HG03097 (cell line): ENCODE results near the gene TROAP.
"Not testable (repeated sequence)": the region's sequence is repeated elsewhere in the genome, so short reads cannot be mapped to it uniquely, and the experiment has no call there.

Experiments
- ATAC-seq: cut with Tn5 transposase; IDR thresholded peaks from one replicate; pipeline ENCODE4 v1.9.1; 2021; ENCODE audit not compliant: unreplicated experiment, low FRiP score

Gene TROAP

DNA sequence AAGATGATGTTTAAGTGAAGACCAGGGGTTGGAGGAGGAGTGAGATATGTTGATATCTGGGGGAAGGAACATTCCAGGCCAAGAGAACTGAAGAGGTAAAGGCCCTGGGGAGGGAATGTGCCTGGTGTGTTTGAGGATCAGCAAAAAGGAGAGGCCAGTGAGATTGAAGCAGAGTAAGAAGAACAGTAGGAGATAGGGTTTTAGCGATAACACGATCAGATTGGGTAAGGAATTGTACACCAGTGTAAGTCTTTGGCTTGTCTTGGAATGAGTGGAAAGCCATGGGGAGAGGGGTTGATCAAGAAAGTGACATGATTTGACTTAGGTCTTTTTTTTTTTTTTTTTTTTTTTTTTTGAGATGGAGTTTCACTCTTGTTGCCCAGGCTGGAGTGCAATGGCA lies 4.8 kb downstream of the TROAP start:
- ATAC-seq = no peak

DNA sequence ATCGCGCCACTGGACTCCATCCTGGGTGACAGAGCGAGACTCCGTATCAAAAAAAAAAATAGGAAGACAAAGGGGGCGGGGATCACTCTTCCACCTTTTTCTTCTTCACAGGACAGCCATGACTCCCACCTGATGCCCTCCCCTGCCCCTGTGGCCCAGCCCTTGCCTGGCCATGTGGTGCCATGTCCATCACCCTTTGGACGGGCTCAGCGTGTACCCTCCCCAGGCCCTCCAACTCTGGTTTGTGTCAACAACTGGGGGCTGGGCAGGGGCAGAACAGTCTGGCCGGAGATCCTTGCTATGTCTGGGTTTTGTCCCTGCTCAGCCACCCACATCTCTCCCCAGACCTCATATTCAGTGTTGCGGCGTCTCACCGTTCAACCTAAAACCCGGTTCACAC lies 5.8 kb downstream of the TROAP start:
- no peak for ATAC-seq

DNA sequence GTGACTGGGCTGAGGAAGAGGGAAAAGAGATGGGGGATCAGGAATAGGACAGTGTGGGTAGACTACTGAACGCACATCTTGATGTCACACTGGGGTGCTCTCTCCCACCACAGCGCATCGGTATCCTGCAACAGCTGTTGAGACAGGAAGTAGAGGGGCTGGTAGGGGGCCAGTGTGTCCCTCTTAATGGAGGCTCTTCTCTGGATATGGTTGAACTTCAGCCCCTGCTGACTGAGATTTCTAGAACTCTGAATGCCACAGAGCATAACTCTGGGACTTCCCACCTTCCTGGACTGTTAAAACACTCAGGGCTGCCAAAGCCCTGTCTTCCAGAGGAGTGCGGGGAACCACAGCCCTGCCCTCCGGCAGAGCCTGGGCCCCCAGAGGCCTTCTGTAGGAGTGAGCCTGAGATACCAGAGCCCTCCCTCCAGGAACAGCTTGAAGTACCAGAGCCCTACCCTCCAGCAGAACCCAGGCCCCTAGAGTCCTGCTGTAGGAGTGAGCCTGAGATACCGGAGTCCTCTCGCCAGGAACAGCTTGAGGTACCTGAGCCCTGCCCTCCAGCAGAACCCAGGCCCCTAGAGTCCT lies 7.1 kb downstream of the TROAP start:
- ATAC-seq = no peak

DNA sequence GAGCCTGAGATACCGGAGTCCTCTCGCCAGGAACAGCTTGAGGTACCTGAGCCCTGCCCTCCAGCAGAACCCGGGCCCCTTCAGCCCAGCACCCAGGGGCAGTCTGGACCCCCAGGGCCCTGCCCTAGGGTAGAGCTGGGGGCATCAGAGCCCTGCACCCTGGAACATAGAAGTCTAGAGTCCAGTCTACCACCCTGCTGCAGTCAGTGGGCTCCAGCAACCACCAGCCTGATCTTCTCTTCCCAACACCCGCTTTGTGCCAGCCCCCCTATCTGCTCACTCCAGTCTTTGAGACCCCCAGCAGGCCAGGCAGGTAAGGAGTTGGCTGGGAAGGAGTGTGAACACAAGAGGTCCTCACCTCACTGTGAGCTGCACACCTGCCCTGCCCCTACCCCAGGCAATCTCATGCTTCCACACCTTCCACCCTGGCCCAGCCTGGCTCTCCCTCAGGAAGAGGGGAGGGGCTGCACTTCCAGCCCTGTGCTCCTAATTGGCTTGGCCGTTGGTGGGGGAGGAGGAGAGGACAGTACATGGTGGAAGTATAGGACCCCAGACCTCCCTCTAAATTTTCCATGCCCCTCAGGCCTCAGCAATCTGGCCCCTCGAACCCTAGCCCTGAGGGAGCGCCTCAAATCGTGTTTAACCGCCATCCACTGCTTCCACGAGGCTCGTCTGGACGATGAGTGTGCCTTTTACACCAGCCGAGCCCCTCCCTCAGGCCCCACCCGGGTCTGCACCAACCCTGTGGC lies 7.8 kb downstream of the TROAP start:
- no peak for ATAC-seq

DNA sequence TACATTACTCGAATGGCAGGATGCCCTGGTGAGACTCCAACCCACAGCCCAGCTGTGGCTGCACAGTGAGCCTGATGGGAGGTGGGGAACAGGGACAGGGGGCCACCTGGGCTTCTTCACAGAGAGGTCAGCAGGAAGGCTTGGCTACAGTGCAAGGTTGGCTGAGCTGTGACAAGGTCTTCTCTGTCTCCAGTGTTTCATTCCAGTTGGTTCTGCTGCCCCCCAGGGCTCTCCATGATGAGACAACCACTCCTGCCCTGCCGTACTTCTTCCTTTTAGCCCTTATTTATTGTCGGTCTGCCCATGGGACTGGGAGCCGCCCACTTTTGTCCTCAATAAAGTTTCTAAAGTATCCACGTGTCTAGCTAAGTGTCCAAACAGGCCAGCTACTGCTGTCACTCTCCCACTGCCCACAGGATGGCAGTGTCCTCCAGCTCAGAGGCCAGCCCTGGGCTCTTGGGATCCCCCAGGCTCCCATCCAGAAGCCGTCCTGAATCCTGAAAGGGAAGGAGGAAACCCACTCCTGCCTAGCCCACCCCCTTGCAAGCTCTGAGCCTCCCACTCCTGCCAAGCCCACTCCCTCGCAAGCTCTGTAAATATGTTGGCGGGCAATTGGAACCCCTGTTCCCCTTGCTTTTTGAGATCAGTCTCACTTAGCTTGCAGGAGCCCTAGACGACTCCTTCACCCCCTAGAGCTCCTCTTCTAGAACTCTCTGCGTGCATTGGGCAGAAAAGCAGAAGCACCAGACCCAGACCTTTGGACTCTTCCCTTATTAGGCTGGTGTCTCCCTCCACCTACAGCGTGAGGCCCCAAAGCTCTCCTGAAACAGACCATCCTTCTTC lies 8.5 kb downstream of the TROAP start:
- no peak for ATAC-seq

DNA sequence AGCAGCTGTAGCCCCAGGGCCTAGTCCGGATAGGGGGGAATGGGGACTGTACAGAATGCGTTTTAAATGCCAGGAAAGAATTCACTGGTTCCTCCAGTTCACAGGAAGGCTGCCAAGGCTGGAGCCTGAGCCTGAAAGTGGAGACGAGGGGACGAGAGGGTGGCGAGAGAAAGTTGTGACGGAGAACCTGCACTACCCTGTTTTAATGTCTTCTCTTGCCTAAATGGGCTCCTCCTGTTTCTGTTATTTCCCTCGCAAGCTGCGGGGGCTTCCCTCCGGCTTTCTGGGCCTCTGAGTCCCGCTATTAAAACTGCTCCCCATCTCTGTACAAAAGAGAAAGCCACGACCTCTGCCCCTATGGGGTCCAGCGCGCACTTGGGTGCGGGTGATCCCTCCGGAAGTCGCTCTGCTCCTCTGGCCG lies 9.4 kb downstream of the TROAP start:
- no peak for ATAC-seq

DNA sequence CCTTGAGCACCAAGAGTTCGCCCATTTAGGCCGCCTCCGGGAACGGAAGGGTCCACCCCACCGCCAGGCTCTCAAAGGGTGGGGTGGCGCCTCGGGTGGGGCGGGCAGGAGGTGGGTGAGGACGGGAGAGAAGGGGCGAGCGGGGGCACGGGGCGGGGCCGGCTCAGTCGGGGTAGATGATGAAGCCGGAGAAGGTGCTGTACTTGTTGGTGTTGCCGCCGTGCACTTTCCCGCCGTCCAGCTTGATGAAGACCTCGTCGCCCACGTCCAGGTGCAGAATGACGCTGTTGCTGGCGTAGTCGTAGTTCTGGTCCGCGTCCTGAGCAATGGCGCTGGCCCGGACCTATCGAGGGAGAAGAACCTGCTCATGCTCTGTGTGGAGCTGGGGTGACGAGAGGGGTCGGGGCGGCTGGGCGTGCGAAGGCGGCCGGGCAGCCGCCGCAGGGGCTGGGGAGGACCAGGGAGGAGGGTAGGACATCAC lies 9.9 kb downstream of the TROAP start:
- no peak for ATAC-seq

DNA sequence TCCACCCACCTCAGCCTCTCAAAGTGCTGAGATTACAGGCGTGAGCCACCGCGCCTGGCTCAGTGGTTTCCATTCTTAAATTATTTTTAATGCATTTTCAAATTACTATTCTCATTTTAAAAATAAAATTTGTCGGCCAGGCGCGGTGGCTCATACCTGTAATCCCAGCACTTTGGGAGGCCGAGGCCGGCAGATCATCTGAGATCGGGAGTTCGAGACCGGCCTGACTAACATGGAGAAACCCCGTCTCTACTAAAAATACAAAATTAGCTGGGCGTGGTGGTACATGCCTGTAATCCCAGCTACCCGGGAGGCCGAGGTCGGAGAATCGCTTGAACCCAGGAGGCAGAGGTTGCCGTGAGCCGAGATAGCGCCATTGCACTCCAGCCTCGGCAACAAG lies 10.7 kb downstream of the TROAP start:
- ATAC-seq = not testable (repeated sequence)

DNA sequence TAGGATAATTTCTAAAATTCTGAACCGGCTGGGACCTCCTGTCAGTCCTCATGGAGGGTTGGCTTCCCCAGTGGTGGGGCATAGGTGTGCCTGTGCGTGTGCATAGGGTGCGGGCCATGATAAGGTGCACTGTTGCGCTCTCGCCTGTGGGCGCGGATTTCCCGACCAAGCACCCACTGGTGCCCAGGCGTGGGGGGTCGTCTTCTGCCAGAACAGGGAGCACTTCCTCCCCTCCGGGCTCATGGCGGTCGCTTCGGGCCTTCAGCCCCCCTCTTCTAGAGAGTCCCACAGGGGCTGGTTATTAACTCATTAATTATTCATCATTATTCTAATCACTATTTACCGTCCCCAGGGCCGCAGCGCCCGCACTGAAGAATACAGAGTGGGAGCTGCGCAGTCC lies 11.2 kb downstream of the TROAP start:
- no peak for ATAC-seq

DNA sequence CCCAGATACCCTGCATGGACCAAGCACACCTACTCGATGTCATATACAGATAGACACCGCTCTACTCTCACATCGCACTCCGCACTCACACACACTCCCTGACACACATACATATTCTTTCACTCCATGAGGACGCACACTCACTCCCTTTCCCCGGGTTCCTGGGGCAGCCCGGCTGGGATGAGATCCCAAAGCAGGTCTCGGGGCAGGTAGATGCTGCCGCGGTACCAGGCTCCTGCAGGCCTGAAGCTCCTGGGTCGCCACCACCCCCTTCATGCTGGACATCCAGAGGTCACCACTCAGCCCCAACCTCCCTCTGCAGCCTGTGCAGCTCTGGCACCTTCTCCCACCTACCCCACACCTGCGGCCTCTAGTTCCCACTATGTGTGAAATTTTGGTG lies 11.6 kb downstream of the TROAP start:
- ATAC-seq = no peak

DNA sequence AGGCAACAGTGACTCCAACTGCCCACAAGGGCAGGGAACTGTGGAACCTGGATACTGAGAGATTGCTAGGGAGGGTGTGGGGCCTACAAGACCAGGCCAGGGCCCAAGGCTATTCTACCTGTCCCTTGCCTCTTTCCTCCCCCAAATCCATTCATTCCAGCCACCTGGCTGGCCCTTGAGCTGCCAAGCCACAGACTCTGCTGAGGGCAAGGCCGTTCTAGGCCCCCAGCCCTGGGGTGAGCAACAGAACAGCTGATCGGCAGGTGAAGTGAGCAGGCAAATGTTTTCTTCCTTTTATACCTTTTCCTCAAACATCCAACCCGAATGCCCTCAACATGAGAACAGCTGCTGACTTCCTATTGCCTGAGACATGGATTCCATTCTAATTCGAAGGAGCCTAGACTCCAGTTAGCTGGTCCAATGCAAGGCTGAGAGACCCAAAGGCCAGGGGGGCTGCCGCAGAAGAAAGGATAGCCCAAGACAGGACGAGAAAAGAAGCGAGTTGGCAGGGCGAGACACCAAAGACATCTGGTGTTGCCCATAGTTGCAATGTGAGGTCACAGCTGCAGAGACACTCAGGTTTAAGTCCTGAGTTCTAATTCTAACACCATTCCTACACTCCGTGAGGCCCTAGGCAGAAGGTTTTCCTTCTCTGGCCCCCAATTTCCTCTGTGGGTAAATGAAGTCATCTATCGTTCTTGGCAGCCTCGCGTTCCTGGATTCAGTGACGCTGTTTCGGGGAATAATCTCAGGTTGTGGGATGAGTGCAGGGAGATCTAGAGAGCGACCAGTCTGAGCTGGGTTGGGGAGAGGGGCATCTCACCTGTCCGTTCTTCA lies 12.3 kb downstream of the TROAP start:
- no peak for ATAC-seq

DNA sequence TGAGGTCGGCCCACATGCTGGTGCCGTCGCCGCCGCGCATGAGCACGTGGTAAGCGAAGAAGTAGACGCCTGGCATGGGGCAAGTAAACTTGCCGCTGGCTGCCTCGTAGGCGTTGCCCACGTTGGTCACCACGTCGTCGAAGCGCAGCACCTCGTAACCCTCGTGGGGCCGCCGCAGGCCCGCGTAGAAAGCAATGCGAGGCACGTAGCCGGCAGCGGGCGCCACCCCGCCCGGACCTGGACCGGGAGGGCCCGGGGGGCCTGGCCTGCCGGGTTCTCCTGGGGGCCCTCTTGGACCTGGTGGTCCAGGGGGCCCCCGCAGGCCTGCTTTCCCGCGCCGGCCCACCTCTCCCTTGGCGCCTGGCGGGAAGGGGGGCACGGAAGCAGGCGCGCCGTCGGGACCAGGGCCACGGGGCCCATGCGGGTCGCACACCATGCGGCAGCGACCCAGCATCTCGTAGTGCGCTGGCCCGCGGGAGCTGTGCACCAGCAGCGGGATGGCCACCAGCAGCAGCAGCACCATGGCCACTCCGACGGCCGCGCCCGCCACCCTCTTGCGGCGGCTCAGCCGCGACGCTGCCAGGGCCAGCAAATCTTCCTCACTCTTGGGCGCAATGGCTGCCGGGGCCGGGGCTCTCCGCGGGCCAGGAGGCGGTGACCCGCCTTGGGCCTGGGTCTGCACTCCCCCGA lies 13.0 kb downstream of the TROAP start:
- no peak for ATAC-seq

DNA sequence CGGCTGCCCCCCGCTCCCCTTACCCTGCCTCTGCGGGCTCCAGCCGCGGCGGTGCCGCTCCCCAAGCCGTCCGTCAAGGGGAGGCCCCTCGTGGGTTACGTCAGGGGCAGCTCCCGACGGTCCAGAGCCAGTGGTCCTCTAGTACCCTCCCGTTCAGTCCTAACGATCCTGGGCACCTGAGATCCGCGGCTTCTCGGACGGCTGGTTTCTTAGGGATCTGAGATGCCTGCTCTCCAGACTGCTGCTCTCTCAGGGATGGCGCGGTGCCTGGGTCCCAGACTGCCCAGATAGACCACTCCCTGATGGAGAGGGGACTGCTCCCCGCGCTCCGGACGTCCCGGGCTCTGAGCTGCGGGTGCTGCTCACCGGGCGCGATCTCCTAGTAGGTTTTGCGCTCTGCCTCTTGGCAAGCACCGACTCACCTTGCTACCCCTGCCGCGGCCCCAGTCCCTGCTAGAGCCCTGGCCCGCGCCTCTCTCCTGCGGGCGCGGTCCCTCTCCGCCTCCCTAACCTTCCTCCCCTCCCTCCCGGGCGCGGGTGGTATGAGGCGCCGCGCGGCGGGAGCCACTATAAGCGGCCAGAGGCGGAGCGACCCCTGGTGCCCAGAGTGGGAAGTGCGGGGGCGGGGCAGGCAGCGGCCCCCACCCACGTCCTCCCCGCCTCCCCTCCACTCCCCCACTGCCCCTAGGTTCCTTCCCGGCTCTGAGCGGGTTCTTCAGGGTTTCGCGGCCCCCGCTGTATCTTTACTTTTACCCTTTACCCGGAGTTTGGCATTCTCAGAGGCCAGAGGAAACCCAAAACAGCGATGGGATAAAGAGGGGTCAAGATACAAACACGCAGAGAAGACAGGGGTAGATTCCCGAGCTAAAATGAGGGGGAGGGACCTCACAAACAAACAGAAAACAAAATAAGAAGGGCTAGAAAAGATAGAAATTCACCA lies 13.9 kb downstream of the TROAP start, which contains the start of gene C1QL4:
Gene C1QL4, minus strand, starts transcription at position 544 of the 940 bp plus-strand sequence. CDS start 711 bp downstream, outside the sequence.
- peak; percentile 66 for ATAC-seq

DNA sequence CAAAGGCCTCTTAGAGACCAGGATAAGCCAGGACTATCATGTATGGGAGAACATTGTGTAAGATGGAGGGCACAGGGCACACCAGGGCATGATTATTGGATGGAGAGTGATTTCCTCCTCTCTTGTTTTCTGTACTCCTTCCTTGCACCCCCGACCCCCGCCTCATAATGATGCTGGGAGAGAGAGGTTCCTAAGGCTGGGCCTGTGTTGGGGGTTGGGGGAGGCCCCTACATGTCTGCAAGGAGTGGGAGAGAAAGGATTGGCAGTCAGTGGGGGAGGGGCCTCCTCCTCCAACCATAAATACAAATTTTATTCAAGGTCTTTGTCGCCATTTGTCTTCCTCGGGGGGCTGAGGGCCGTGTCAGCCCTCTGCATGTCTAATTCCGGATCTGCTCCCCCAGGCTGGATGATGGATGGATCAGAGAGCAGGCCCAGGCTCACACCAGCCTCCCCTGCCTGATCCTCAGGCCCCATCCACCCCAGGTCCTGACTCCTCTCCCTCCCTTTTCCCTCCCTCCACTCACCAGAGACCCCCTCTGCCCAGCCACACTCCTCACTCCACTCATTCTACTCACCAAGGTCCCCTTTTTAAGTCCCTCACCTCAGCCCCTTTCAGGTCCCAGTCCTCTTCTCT lies 15.9 kb downstream of the TROAP start:
- no peak for ATAC-seq

DNA sequence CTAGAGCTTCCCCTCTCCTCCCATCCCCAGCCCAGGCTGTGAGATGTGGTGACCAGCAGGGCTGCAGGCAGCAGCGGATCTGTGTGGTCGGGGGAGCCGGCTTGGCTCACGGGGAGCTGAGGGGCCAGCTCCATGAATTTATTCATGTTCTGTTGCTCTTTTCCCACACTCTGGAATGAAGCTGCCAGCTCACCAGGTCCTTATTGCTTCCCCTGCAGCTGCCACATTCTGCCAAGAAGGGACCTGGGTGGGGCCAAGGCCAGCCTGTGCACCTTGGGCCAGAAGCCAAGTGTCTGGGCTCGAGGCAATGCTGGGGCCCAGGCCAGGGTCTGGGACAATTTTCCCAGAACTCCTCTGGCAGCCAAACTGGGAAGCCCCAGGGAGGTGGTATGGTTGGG lies 16.4 kb downstream of the TROAP start:
- ATAC-seq = no peak

DNA sequence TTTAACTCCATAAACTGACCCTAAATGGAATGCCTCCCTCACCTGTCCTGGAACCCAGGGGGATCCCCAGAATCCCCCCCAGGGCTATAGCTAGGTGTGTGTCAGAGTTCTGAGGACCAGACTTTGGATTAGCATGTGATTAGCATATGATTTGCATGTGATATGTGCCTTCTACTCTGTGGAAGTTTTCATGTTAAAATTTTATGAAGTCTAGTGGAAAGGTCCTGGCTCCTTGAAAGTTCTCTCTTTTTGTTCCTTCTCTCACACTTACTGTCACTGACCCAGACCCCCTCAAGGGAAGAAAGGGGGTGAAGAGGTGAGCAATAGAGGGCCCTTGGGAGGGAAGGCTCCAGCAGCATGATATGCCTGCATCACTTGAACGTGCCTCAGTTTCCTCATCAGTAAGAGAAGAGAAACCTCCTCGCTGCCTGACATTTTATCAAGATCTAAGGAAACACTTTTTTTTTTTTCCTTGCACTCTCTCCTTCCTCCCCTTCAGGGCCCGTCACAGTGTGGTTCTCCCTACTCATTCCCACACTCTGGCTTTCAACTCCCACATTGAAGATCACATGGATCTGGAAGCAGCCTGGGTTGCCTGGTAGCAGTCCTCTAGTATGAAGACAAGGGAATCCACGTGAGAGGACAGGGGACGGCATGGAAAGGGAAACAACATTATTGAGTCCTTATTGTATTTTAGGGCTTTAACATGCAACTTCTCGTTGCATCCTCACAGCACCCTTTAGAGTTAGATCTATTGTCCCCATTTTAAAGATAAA lies 17.2 kb downstream of the TROAP start:
- ATAC-seq = no peak

DNA sequence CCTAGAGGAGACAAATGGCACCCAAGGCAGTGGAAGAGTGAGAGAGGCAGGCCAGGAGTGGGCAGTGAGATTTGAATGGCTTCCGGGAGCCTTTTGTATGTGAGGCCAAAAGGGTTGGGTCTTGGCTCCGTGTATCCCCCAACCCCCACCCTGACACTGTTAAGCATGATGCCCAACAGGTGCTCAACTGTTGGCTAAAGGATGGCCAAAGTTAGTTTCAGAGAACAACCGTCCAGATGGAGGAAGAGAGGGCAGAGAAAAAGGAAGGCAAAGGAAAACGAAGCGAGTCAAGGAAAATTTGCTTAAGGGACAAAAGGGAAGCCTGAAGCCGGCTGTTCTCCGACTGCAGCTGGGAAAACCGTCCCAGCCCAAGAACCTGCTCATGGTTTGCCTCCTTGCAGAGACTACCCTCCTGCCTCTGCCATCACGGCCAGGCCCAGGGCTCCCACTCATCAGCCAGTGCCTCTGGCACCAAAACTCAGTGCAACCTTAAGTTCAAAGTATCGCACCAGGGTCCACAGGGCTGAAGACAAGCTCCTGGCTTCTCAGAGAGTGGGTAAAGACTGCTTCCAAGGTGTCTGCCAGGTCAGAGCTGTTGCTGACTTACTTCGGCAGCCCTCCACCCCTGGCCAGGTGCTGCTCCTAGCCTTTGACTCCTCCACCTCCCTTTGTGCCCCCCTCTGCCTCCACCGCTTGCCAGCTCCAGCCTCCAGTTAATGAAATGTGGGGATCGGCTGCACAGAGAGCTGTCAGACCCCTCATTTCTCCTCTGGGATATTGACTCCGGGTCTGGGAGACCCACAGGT lies 18.1 kb downstream of the TROAP start:
- no peak for ATAC-seq
